Dendritic cell treated with granulocyte-macrophage colony-stimulating factor and Interleukin-4, amounts not matched to agents 40 ng/mL and 50 ng/mL, for 4 days (primary cell): Measurements from ENCODE around the gene RHOT2.

ENCODE experiments used
- H3K27ac Mint-ChIP-seq: one replicate; pipeline ENCODE4 v1.8.0; 2022; ENCODE audit warnings: mild to moderate bottlenecking, mixed read lengths
- H3K27me3 Mint-ChIP-seq: one replicate; pipeline ENCODE4 v1.8.0; 2022; ENCODE audit warnings: mild to moderate bottlenecking, mixed read lengths
- H3K36me3 Mint-ChIP-seq: one replicate; pipeline ENCODE4 v1.8.0; 2022; ENCODE audit warnings: low read depth, mixed read lengths
- H3K4me1 Mint-ChIP-seq: one replicate; pipeline ENCODE4 v1.8.0; 2022; ENCODE audit warnings: low read depth, mixed read lengths
- H3K4me3 Mint-ChIP-seq: one replicate; pipeline ENCODE4 v1.8.0; 2022; ENCODE audit warnings: mild to moderate bottlenecking, moderate library complexity, mixed read lengths
- H3K9me3 Mint-ChIP-seq: one replicate; pipeline ENCODE4 v1.8.0; 2022; ENCODE audit warnings: mixed read lengths
- intact Hi-C: fragments of 100-400 bp; cut with micrococcal nuclease; formaldehyde crosslinking; loops from one replicate; pipeline ENCODE4 v1.15.0; 2022

The RHOT2 gene

GRCh38 chr16:716768-717325, 48.9 kb downstream of the RHOT2 start:
- peaks cover 64% of the 10 kb centered on the region for H3K27me3 Mint-ChIP-seq
- no peak overlapping the region for H3K27ac Mint-ChIP-seq
- intact Hi-C loops = no loop called here
- no peaks in the 10 kb centered on the region for H3K36me3 Mint-ChIP-seq
- H3K9me3 Mint-ChIP-seq = no peaks in the 10 kb centered on the region
- no peak overlapping the region for H3K4me3 Mint-ChIP-seq
- H3K4me1 Mint-ChIP-seq = peaks cover 45% of the 10 kb centered on the region

DNA sequence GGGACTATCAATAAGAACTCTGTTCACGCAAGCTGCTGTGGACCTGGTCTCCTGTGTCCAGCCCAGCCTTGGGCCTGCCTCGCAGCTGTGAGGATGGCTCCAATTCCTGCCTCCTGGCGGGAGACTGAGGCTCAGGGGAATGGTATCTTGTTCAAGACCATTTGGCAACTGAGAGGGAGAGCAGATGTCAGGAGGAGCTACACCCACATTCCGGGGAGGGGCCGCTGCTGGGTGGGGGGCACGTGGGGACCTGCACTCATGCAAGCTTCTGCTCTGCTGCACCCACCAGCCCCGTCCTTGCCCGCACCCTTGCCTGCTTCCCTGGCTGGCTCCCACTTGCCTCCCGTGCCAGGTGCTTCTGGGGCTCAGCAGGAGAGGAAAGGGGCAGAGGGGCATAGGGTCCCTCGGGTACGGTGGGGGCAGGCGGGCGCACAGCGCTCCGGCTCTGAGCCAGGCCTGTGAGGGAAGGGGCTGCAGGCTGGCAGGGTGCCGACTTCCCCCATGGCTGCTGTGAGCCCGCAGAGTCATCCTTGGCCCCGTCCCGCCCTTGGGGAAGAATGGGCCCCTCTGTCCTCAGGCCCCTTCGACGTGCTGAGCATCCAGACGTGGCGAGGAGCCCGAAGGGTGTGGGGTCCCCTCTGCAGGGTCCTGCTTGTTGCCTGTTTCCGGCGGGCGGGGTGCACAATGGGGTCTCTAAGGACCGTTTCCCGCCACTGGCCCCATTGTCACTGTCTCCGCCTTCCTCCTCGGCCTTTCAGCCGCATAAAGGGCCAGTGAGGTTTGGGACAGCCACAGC, 49.7 kb downstream of the RHOT2 start:
- intact Hi-C loops = no loop called here
- H3K36me3 Mint-ChIP-seq = peaks cover 3% of the 10 kb centered on the region
- H3K27ac Mint-ChIP-seq = no peak overlapping the region
- H3K9me3 Mint-ChIP-seq = no peaks in the 10 kb centered on the region
- peaks cover 51% of the 10 kb centered on the region for H3K4me1 Mint-ChIP-seq
- H3K4me3 Mint-ChIP-seq = no peak overlapping the region
- peaks cover 60% of the 10 kb centered on the region for H3K27me3 Mint-ChIP-seq

- H3K36me3 Mint-ChIP-seq = peaks cover 11% of the 10 kb centered on the region
- H3K27me3 Mint-ChIP-seq = peaks cover 55% of the 10 kb centered on the region
- no peak overlapping the region for H3K27ac Mint-ChIP-seq
- intact Hi-C loops = no loop called here
- no peak overlapping the region for H3K4me3 Mint-ChIP-seq
- H3K4me1 Mint-ChIP-seq = peaks cover 53% of the 10 kb centered on the region
- H3K9me3 Mint-ChIP-seq = no peaks in the 10 kb centered on the region
Measured at GRCh38 chr16:718389-718788, 50.5 kb downstream of the RHOT2 start.

DNA sequence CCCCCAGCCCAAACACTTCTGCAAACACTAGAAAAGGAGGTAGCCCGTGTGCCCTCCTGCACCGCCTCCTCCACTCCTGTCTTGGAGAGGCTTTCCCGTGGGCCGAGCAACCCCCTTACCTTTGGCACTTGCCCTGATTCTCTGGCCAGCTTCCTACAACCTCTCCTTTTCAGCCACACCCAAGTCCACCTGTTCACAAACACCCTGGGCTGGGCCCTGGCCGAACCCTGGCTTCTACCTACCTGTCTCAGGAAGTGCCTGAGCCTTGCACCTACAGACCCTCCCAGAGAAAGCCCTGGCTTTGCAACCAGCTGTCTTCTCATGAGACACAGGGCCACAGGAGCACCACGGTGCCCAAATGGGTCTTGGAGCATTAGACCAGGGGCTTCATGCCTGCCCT, 51.0 kb downstream of the RHOT2 start:
- H3K36me3 Mint-ChIP-seq = peaks cover 15% of the 10 kb centered on the region
- H3K27me3 Mint-ChIP-seq = peaks cover 50% of the 10 kb centered on the region
- H3K9me3 Mint-ChIP-seq = no peaks in the 10 kb centered on the region
- intact Hi-C loops = no loop called here
- peaks cover 52% of the 10 kb centered on the region for H3K4me1 Mint-ChIP-seq
- no peak overlapping the region for H3K4me3 Mint-ChIP-seq
- no peak overlapping the region for H3K27ac Mint-ChIP-seq

- Mint-ChIP-seq H3K4me1 (peaks cover 45% of the 10 kb centered on the region), H3K27me3 (peaks cover 43% of the 10 kb centered on the region), H3K36me3 (peaks cover 15% of the 10 kb centered on the region)
Measured at GRCh38 chr16:719815-720446, 52.0 kb downstream of the RHOT2 start.

GRCh38 chr16:720447-720989, 52.6 kb downstream of the RHOT2 start:
- H3K4me1 Mint-ChIP-seq = peaks cover 49% of the 10 kb centered on the region
- H3K27ac Mint-ChIP-seq = peak overlapping the region; percentile 78
- intact Hi-C loops = no loop called here
- peaks cover 49% of the 10 kb centered on the region for H3K27me3 Mint-ChIP-seq
- H3K4me3 Mint-ChIP-seq = peak overlapping the region; percentile 87
- peaks cover 15% of the 10 kb centered on the region for H3K36me3 Mint-ChIP-seq
- no peaks in the 10 kb centered on the region for H3K9me3 Mint-ChIP-seq

More at GRCh38 chr16:719815-720446, 52.0 kb downstream of the RHOT2 start:
- peak overlapping the region; percentile 78 for H3K27ac Mint-ChIP-seq
- H3K9me3 Mint-ChIP-seq = no peaks in the 10 kb centered on the region
- peak overlapping the region; percentile 87 for H3K4me3 Mint-ChIP-seq
- intact Hi-C loops = no loop called here

DNA sequence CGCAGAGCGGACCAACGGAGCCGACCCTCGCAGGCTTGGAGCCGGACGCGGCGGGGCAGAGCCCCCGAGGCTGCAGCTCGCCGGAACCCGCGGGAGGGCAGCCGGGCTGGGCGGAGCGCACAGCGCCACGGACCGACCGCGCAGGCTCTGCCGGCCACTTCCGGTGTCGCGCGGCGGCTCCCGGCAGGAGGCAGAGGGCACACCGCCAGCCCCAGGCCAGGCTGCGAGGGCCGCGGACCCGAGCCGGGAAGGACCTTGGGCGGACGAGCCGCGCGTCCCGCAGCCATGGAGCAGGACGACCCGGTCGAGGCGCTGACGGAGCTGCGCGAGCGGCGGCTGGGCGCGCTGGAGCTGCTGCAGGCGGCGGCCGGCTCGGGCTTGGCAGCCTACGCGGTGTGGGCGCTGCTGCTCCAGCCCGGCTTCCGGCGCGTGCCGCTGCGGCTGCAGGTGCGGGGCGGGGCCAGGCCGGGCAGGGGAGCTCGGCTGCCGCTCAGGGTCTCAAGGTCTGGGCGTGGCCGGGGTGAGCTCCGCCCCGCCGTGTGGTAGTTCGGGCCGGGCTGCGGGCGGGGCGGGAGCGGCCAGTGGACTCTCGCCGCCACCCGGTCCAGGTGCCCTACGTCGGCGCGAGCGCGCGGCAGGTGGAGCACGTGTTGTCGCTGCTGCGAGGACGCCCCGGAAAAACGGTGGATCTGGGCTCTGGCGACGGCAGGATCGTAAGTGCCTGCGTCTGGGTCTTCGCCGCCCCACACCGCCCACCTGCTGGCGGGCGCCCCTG, 53.2 kb downstream of the RHOT2 start, which contains the start of gene ANTKMT:
Gene ANTKMT (plus strand): TSS at position 157 of the 775 bp plus-strand sequence. CDS start 129 bp downstream, at position 286.
- H3K4me3 Mint-ChIP-seq = peak within 1 kb of the TSS; percentile 87
- no peaks in the 10 kb centered on the region for H3K9me3 Mint-ChIP-seq
- H3K27ac Mint-ChIP-seq = peak within 1 kb of the TSS; percentile 78
- peaks cover 15% of the 10 kb centered on the region for H3K36me3 Mint-ChIP-seq
- peaks cover 50% of the 10 kb centered on the region for H3K27me3 Mint-ChIP-seq
- peaks cover 43% of the 10 kb centered on the region for H3K4me1 Mint-ChIP-seq
- intact Hi-C loops = no loop called here

DNA sequence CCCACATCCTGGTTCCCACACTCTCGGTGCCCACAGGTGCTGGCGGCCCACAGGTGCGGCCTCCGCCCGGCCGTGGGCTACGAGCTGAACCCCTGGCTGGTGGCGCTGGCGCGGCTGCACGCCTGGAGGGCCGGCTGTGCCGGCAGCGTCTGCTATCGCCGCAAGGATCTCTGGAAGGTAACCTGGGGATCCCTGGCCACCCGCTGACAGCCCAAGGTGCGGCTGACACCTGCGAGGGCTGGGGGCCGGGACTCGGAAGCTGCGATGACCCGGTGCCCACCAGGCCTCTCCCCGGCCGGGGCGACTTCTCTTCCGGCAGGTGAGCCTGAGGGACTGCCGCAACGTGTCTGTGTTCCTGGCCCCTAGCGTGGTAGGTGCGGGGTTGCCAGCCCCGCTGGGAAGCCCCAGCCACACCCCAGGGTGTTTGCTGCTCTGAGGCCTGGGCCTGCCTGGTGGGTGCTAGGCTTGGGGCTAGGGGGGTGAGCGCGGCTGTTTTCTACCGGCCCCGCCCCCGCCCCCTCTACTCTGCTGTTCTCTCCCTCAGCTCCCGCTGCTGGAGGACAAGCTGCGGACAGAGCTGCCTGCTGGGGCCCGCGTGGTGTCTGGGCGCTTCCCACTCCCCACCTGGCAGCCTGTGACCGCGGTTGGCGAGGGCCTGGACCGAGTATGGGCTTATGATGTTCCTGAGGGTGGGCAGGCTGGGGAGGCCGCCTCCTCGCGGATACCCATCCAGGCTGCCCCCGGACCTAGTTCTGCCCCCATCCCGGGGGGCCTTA, 54.0 kb downstream of the RHOT2 start:
- H3K4me1 Mint-ChIP-seq = peaks cover 39% of the 10 kb centered on the region
- no peaks in the 10 kb centered on the region for H3K9me3 Mint-ChIP-seq
- peaks cover 48% of the 10 kb centered on the region for H3K27me3 Mint-ChIP-seq
- H3K27ac Mint-ChIP-seq = peak overlapping the region; percentile 51
- H3K4me3 Mint-ChIP-seq = peak overlapping the region; percentile 87
- intact Hi-C loops = no loop called here
- peaks cover 15% of the 10 kb centered on the region for H3K36me3 Mint-ChIP-seq

DNA sequence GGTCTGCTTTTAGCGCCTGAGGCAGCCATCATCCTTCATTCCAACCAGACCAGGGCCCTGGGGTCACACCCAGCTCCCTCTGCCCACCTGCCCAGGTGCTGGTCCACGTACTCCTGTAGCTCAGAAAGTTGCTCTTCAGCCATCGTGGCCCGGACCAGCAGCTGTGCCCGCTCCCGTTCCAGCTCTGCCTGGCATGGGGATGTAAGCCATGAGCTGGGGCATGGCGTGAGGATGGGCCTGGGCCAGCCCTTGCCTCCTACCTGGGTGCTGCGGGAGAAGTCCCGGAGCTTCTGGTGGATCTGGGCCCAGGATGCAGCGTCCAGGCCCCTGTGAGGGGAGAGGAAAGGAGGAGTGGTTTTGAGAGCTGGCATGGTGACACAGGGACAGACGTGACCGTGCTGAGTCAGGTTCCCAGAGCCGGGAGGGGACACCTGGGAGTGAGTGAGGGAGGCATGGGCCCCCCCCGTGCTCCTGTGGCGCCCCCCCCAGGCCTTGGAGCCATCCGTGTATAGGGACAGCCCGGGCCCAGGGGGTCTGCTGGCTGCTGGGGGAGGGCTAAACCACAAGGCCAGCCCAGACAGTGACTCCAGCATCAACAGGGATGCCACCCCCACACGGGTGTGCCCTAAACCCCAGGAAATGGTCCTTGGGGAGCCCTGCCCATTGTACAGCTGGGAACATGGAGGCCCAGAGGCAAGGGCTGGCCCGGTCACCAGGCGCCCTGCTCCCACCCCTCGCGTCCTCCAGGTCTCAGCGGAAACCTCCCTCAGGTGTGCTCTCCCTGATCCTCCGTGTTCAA, 55.1 kb downstream of the RHOT2 start:
- peaks cover 15% of the 10 kb centered on the region for H3K36me3 Mint-ChIP-seq

DNA sequence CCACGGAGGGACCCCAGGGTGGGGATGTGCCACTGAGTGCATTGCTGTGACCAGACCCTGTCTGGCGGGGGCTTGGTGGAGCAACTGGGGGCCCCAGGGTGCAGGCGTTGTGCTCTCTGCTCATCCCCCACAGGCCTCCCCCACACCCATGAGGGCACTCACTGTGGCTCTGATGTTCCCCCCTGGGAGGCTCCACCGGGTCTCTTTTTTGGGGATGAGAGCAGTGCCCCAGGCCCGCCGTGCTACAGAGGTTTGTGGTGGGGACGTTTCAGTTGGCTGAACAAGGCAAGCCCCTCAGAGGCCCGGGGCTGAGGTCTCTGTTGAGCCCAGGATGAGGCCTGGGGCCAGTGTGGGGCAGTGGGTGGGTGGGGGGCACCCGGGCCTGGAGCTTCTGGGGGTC, 55.8 kb downstream of the RHOT2 start:
- intact Hi-C loops = no loop called here
- H3K4me3 Mint-ChIP-seq = no peak overlapping the region
- H3K36me3 Mint-ChIP-seq = peaks cover 15% of the 10 kb centered on the region
- H3K27me3 Mint-ChIP-seq = peaks cover 34% of the 10 kb centered on the region
- H3K27ac Mint-ChIP-seq = no peak overlapping the region
- H3K4me1 Mint-ChIP-seq = peaks cover 39% of the 10 kb centered on the region
- H3K9me3 Mint-ChIP-seq = no peaks in the 10 kb centered on the region

More for the DNA sequence above, 55.1 kb downstream of the RHOT2 start:
- intact Hi-C loops = no loop called here
- Mint-ChIP-seq H3K27ac (no peak overlapping the region), H3K4me1 (peaks cover 39% of the 10 kb centered on the region), H3K4me3 (no peak overlapping the region), H3K9me3 (no peaks in the 10 kb centered on the region), H3K27me3 (peaks cover 37% of the 10 kb centered on the region)
